MM.1S (cell line): ENCODE measurements around the gene MRPS21.

Experiments used
- DNase-seq: peaks from one replicate; pipeline ENCODE4 v3.0.0-alpha.2; 2015
- H2AFZ ChIP-seq: fragments of 300-600 bp; sonication (generic); 2 replicates; pipeline ENCODE4 v1.6.0; 2016; ENCODE audit warnings: antibody characterized with exemption, low read length
- H3F3A ChIP-seq: fragments of 300-600 bp; sonication (generic); 2 replicates; pipeline ENCODE4 v1.6.1; 2016; ENCODE audit warnings: mild to moderate bottlenecking, antibody characterized with exemption, low read length, moderate library complexity, mixed read lengths; ENCODE audit not compliant: insufficient read depth
- H3K27ac ChIP-seq: fragments of 300-600 bp; sonication (generic); 2 replicates; pipeline ENCODE4 v1.5.1; 2016; ENCODE audit warnings: mild to moderate bottlenecking, low read length
- H3K27me3 ChIP-seq: fragments of 300-600 bp; sonication (generic); replicated peaks from 2 replicates; pipeline ENCODE4 v1.6.0; 2016; ENCODE audit warnings: low read length; ENCODE audit not compliant: insufficient read depth
- H3K36me3 ChIP-seq: fragments of 300-600 bp; sonication (generic); replicated peaks from 2 replicates; pipeline ENCODE4 v1.6.1; 2016; ENCODE audit warnings: mild to moderate bottlenecking, low read length, mixed read lengths; ENCODE audit not compliant: insufficient read depth
- H3K4me1 ChIP-seq: fragments of 300-600 bp; sonication (generic); 2 replicates; pipeline ENCODE4 v1.6.1; 2016; ENCODE audit warnings: low read length, mixed read lengths
- H3K4me2 ChIP-seq: fragments of 300-600 bp; sonication (generic); 2 replicates; pipeline ENCODE4 v1.6.0; 2016; ENCODE audit warnings: low read depth, low read length
- H3K4me3 ChIP-seq: fragments of 300-600 bp; sonication (generic); 2 replicates; pipeline ENCODE4 v1.5.1; 2016; ENCODE audit warnings: low read length, mixed read lengths
- H3K79me2 ChIP-seq: fragments of 300-600 bp; sonication (generic); 2 replicates; pipeline ENCODE4 v1.6.1; 2016; ENCODE audit warnings: mixed run types, low read length, mixed read lengths
- H3K9ac ChIP-seq: fragments of 300-600 bp; sonication (generic); 2 replicates; pipeline ENCODE4 v1.6.1; 2016; ENCODE audit warnings: low read length, mixed read lengths
- H3K9me2 ChIP-seq: fragments of 300-600 bp; sonication (generic); replicated peaks from 2 replicates; pipeline ENCODE4 v1.6.1; 2016; ENCODE audit warnings: mild to moderate bottlenecking, low read length, mixed read lengths; ENCODE audit not compliant: insufficient read depth
- H3K9me3 ChIP-seq: fragments of 300-600 bp; sonication (generic); replicated peaks from 2 replicates; pipeline ENCODE4 v1.6.1; 2016; ENCODE audit warnings: mild to moderate bottlenecking, low read length, mixed read lengths; ENCODE audit not compliant: insufficient read depth
- H4K20me1 ChIP-seq: fragments of 300-600 bp; sonication (generic); 2 replicates; pipeline ENCODE4 v1.6.1; 2016; ENCODE audit warnings: mild to moderate bottlenecking, low read length, moderate library complexity, mixed read lengths; ENCODE audit not compliant: insufficient read depth
- EZH2 ChIP-seq: fragments of 300-600 bp; sonication (generic); optimal IDR thresholded peaks from 2 replicates; pipeline ENCODE3; 2017; ENCODE audit warnings: low read depth, mild to moderate bottlenecking, antibody characterized with exemption, low read length, mixed read lengths
- EZH2phosphoT487 ChIP-seq: fragments of 300-600 bp; sonication (generic); IDR thresholded peaks from 2 replicates; pipeline ENCODE4 v1.6.1; 2018; ENCODE audit warnings: antibody characterized with exemption, low read length
- TF ChIP-seq, protein P1 (sequence below): fragments of 300-600 bp; sonication (generic); IDR thresholded peaks from 2 replicates; pipeline ENCODE4 v1.5.1; 2016; ENCODE audit warnings: antibody characterized with exemption, low read length, mixed read lengths

The MRPS21 gene

DNA sequence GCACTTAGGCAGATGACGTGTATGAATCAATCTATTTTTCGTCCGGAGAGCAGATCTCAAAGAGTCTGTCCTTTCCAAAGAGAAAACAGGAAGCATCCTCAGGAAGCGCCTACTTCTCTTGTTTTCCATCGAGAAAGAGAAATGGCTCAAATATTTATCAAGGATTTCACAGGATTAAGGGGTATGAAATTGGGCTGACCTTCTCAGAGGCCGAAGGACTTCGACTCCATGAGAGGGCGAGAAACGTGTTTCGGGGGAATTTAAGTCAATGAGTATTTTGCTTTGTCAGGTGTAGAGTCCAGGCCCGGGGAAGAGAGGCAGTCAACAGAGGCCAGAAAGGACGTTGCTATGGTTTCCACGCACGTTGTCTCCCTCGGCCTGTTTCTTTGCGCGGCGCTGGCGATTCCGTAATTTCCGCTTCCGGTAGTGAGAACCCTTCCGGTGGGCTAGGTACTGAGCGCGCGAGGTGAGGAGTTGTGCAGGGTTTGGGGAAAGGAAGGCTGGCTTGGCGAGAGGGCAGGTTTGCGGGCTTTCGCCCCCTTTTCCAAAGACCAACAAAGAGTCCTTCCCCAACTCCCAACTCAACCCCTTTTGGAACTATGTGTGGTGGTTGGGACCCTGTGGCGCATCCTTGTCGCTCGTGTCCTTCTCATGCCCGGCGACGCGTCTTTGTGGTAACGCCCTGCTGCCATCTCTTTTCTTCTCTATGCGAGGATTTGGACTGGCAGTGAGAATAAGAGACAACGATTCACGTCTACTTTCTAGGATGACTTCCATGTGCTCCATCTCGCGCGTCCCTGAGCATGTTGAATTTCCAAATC lies at the start of gene MRPS21:
Gene MRPS21 (plus strand): TSS at position 429 of the 821 bp plus-strand sequence. CDS start 506 bp downstream, outside the sequence.
- H3K27ac ChIP-seq, result peak within 1 kb of the TSS; percentile 61

DNA sequence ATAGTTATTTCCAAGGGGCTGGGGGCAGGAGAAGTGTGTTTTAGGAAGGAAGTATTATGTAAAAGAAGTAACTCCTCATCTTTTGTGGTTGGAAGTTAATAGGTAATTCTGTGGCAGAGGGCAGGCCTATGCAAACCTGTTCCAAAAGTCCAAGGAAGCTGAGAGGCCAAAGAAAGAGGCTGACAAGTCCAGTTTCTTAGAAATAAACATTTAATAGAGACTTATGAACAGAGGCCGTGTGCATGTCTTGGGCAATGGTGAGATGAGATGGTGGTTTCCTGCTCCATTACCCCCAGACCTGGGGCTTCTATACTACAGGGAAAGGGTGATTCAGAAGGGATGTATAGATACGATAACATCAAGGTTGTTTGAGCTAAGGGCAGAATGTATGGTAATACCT lies 43.7 kb upstream of the MRPS21 start:
- H2AFZ ChIP-seq, result no peak overlapping the region
- TF ChIP-seq, protein P1, sequence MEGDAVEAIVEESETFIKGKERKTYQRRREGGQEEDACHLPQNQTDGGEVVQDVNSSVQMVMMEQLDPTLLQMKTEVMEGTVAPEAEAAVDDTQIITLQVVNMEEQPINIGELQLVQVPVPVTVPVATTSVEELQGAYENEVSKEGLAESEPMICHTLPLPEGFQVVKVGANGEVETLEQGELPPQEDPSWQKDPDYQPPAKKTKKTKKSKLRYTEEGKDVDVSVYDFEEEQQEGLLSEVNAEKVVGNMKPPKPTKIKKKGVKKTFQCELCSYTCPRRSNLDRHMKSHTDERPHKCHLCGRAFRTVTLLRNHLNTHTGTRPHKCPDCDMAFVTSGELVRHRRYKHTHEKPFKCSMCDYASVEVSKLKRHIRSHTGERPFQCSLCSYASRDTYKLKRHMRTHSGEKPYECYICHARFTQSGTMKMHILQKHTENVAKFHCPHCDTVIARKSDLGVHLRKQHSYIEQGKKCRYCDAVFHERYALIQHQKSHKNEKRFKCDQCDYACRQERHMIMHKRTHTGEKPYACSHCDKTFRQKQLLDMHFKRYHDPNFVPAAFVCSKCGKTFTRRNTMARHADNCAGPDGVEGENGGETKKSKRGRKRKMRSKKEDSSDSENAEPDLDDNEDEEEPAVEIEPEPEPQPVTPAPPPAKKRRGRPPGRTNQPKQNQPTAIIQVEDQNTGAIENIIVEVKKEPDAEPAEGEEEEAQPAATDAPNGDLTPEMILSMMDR, result no peak
- TF ChIP-seq EZH2phosphoT487, result no peak
- TF ChIP-seq EZH2, result no peak
- H3K79me2 ChIP-seq, result no peaks in the 10 kb centered on the region

More for the DNA sequence above, at the start of gene MRPS21:
- Histone ChIP-seq H3K4me2 (peak within 1 kb of the TSS; percentile 69), H2AFZ (peak within 1 kb of the TSS; percentile 84), H3K4me1 (peaks cover 5% of the 10 kb centered on the region; the same call in 1 of the 2 replicates), H3F3A (no peaks in the 10 kb centered on the region), H3K79me2 (peaks cover 18% of the 10 kb centered on the region), H3K9ac (peak within 1 kb of the TSS; percentile 74), H3K9me2 (no peaks in the 10 kb centered on the region), H3K9me3 (no peaks in the 10 kb centered on the region), H3K27me3 (no peaks in the 10 kb centered on the region), H3K4me3 (peak within 1 kb of the TSS; percentile 78), H4K20me1 (no peaks in the 10 kb centered on the region), H3K36me3 (no peaks in the 10 kb centered on the region; the same call in 1 of the 2 replicates)
- peak; percentile 96 for DNase-seq
- TF ChIP-seq, protein P1, result no peak
- TF ChIP-seq EZH2phosphoT487 (no peak), EZH2 (no peak)

DNA sequence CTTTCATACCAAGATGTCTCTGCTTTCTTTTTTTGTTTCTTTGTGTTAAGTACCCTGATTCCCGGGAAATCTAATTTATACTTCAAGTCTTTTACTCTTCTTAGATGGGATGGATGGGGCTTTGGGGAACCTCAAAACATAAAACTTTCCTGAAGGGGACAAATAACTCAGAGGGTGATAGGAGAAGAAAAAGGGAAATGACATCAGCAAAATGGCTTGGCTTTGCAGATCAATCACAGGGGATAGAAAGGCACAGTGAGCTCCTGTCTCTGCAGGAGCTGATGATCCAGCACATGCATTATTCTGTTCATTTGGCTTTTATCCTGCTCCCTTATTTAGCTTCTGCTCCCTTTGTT lies 37.5 kb upstream of the MRPS21 start:
- Histone ChIP-seq H3K4me3 (peak overlapping the region; percentile 59), H3F3A (peaks cover 3% of the 10 kb centered on the region; the same call in 1 of the 2 replicates), H2AFZ (peak overlapping the region; percentile 81), H3K27me3 (peaks cover 24% of the 10 kb centered on the region), H3K4me1 (peaks cover 8% of the 10 kb centered on the region), H3K9me3 (no peaks in the 10 kb centered on the region), H3K4me2 (peak overlapping the region; percentile 76), H3K36me3 (no peaks in the 10 kb centered on the region), H3K79me2 (no peaks in the 10 kb centered on the region), H3K9me2 (no peaks in the 10 kb centered on the region), H3K27ac (no peak overlapping the region), H4K20me1 (no peaks in the 10 kb centered on the region), H3K9ac (no peak overlapping the region)
- DNase-seq, result no peak
- no peak for TF ChIP-seq EZH2
- TF ChIP-seq, protein P1, result no peak
- TF ChIP-seq EZH2phosphoT487, result no peak

More for the DNA sequence above, 43.7 kb upstream of the MRPS21 start:
- no peaks in the 10 kb centered on the region for H3K36me3 ChIP-seq
- H3K9me3 ChIP-seq, result no peaks in the 10 kb centered on the region
- no peak overlapping the region for H3K4me3 ChIP-seq
- H3K27ac ChIP-seq, result no peak overlapping the region
- no peaks in the 10 kb centered on the region for H3F3A ChIP-seq
- H3K27me3 ChIP-seq, result no peaks in the 10 kb centered on the region
- H3K9me2 ChIP-seq, result no peaks in the 10 kb centered on the region
- no peaks in the 10 kb centered on the region for H3K4me1 ChIP-seq
- no peaks in the 10 kb centered on the region for H4K20me1 ChIP-seq
- DNase-seq, result no peak
- no peak overlapping the region for H3K9ac ChIP-seq
- H3K4me2 ChIP-seq, result no peak overlapping the region
